HG03045 (cell line): ENCODE results near the gene GRK5.

Source experiments
- ATAC-seq: cut with Tn5 transposase; IDR thresholded peaks from one replicate; pipeline ENCODE4 v1.9.1; 2021; ENCODE audit warnings: mild to moderate bottlenecking, moderate library complexity; ENCODE audit not compliant: unreplicated experiment

The GRK5 gene

DNA sequence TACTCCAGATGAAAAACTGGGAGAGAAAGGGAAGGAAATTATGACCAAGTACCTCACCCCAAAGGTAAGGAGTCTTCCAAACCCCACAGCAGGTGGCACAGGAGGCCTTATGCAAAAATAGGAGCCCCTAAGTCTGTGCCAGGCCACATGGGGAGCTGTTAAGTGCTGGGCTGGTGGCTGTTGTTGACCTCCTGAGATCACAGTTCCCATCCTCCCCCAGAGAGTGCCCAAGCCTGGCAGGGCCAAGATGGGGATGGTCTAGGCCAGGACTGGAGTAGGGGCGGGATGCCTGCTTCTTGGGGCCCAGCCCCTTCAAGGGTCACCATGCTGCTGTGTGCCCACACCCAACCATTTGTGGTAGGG is 189.3 kb downstream of the GRK5 start:
- ATAC-seq, result no peak

DNA sequence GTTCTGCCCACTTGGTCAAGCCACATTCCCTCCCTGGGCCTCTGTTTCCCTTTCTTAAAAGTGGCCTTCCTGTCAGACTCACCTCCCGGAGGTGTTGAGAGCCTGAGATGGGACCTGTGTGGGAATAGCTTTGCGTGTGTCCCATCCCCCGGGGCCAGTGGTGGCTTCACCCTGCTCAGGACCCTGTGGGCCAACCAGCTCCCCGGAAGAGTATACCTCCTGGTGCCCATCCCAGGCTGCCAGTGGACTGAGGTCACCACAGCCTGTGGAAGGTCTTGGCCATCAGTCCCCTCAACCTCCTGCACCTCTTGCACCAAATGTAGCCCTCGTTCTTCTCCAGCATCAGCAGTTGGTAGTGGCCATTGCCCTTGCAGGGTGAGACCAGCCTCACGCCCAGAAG is 190.0 kb downstream of the GRK5 start:
- no peak for ATAC-seq

GRCh38 chr10:119398996-119399395 is 191.6 kb downstream of the GRK5 start:
- ATAC-seq, result no peak

DNA sequence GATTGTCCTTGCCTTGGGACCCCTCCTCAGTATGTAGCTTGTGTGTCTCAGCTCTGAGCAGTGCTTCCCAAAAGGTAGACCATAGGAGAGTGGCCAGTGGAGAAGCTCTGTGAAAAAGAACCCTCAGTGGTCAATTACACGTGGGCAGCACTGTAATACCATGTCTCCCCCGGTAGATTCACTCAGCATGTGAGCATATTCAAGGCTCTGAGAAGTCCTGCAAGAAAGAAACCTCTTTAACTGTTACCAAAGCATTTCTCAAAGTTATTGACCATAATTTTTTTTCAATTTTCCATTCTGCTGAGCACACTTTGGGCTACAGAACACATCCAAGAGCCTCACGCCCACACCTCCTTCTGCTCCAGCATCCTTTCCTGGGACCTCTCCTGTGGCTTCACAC is 192.1 kb downstream of the GRK5 start:
- no peak for ATAC-seq

GRCh38 chr10:119401671-119402395 is 194.5 kb downstream of the GRK5 start:
- no peak for ATAC-seq

DNA sequence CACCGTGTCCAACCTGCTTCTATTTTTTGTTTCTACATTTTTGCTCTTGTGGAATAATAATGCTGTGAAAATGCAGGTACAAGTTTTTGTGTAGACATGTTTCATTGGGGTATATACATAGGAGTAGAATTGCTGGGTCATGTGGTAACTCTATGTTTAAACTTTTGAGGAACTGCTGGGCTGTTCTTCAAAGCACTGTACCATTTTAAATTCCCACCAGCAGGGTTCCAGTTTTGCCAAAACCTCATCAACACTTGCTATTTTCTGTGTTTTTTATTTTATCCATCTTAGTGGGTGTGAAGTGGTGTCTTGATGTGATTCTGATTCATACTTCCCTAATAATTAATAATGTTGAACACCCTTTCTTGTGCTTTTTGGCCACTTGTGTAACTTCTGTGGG is 196.6 kb downstream of the GRK5 start:
- ATAC-seq, result no peak

- no peak for ATAC-seq
Measured at GRCh38 chr10:119404719-119405519, 197.5 kb downstream of the GRK5 start.

DNA sequence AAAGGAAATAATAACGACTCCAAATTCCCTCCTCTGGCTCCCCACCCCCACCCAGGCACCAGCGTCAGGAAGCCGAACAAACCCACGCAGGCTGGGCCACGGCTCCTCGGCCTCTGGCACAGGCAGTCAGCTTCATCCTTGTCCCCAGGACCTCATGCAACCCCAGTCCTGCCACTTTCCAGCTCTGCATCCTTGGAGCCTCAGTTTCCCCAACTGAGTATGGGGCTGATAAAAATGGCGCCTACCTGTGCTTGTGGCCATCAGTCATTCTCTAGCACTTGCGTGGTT is 198.1 kb downstream of the GRK5 start:
- no peak for ATAC-seq

GRCh38 chr10:119406137-119406536 is 198.8 kb downstream of the GRK5 start:
- ATAC-seq, result no peak

- no peak for ATAC-seq
Measured at GRCh38 chr10:119406601-119407253, 199.4 kb downstream of the GRK5 start.

GRCh38 chr10:119407254-119407777 is 199.9 kb downstream of the GRK5 start:
- no peak for ATAC-seq

DNA sequence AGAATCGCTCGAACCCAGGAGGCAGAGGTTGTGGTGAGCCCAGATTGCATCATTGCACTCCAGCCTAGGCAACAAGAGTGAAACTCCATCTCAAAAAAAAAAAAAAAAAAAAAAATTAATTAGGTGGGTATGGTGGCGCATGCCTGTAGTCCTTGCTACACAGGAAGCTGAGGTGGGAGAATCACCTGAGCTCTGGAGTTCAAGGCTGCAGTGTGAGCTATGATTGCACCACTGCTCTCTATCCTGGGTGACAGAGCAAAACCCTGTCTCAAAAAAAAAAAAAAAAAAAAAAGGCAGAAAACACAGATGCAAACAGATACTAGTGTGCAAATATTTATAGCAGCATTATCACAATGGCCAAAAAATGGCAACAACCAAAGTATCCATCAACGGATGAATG is 200.7 kb downstream of the GRK5 start:
- no peak for ATAC-seq

GRCh38 chr10:119408969-119409371 is 201.6 kb downstream of the GRK5 start:
- no peak for ATAC-seq

- ATAC-seq, result no peak
Measured at GRCh38 chr10:119409385-119409784, 202.0 kb downstream of the GRK5 start.

DNA sequence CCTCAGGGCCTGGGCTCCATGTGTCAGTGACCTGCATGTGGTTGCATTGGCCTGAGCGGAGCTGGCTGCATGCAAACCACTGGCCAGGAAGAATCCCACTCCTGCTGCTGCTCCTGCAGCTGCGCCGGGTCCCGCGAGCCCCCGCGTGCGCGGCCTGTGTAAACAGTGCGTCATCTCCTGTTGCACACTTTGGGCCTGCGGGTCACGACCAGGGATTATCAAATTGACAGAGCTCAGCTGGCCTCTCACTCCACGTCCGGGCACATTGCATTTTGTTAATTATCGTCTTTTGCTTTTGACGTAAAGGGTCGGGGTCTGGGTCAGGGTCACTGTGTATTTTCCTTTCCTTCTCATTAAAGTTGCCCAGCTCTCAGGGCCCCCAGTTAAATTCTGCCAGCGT is 202.5 kb downstream of the GRK5 start:
- no peak for ATAC-seq

DNA sequence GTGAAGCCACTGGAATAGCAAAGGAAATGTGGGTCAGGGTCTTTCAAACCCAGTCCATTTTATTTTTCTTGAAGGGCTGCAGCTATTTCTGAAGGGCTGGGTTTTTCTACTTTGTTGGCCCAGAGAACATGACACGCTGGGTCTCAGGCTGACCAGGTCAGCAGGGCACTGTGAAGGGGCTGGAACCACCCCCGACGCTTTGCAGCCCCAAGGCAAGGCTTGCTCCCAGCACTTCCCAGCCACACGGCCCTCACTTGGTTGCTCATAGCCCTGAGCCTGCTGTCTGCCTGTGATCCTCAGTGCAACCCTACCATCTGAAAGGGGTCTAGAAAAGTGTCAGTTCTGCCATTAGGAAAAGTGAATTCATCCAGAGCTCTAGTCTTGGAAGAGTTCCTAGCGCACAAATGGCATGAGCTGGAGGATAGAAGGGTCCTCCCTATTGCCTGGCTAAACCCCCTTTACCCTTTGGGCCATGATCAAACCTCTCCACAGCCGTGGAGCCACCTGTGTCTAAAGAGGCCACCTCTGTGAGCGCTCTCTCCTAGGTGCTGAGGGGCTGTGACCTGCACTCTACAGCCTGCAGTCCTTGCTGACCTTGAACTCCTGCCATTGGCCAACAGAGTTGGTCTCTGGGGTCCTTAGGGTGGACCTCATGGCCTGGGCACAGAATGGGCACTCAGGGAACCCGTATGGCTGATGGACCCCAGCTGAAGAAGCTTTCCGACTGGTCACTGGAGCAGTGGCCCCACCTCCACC is 203.2 kb downstream of the GRK5 start:
- no peak for ATAC-seq

GRCh38 chr10:119412244-119413092 is 205.1 kb downstream of the GRK5 start:
- no peak for ATAC-seq

GRCh38 chr10:119413093-119413453 is 205.7 kb downstream of the GRK5 start:
- ATAC-seq, result no peak

DNA sequence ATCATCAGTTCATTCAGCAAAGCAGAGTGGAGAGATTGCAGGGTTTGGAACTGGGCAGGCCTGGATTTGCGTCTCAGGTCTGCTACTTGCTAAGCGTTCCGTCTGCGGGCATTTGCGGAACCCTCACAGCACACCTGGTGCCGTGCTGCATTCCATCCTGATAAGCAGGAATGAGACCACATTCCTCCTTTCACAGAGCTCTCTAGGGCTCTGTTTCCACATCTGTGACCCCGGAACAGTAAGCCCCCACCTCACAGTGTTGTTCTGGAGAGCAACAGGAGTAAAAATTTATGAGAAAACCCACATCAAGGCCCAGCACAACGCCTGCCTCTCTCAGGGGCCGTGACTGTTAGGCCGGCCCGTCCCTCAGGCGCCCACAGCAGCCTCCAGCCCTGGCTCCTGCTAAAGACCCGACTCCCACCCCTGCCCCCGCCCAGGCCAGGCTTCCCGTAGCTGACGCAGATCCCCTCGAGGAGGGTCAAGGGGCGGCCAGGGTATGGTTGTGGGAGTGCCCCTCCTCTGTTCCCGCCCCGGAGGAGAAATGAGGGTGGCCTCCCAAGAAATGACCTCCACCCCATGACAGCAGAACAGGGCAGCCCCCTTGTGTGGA is 206.2 kb downstream of the GRK5 start:
- ATAC-seq, result no peak

GRCh38 chr10:119414081-119414611 is 206.8 kb downstream of the GRK5 start:
- ATAC-seq, result no peak
